ENCODE measurements around the gene NOC2L.

Gene NOC2L

GRCh38 chr1:929712-930632 is 29.1 kb downstream of the NOC2L start:
- DNase-seq (ENCODE audit: low read depth) = no peak

GRCh38 chr1:928825-929661 is 30.0 kb downstream of the NOC2L start:
- no peak for DNase-seq (ENCODE audit: low read depth)

GRCh38 chr1:927748-928147 is 31.3 kb downstream of the NOC2L start:
- no peak for DNase-seq (ENCODE audit: low read depth)

DNA sequence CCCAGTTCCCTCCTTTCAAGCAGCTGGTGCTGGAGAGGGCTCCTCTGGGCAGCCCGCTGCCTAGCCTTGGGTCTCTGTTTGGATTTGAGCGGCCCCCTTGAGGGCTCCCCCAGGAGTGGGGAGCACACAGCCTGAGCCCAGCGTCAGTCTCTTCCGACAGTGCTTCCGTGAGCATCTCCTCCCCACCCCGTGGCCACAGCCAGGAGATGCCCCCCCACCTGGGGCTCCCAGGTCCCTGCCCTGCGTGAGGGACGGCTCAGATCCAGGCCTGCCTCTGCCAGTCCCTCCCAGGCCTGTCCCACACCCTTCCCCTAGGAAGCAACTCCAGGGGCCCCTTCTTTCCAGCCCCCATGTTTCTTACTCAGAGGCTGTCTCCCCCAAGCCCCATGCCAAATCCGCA is 31.8 kb downstream of the NOC2L start:
- DNase-seq (ENCODE audit: low read depth) = no peak

DNA sequence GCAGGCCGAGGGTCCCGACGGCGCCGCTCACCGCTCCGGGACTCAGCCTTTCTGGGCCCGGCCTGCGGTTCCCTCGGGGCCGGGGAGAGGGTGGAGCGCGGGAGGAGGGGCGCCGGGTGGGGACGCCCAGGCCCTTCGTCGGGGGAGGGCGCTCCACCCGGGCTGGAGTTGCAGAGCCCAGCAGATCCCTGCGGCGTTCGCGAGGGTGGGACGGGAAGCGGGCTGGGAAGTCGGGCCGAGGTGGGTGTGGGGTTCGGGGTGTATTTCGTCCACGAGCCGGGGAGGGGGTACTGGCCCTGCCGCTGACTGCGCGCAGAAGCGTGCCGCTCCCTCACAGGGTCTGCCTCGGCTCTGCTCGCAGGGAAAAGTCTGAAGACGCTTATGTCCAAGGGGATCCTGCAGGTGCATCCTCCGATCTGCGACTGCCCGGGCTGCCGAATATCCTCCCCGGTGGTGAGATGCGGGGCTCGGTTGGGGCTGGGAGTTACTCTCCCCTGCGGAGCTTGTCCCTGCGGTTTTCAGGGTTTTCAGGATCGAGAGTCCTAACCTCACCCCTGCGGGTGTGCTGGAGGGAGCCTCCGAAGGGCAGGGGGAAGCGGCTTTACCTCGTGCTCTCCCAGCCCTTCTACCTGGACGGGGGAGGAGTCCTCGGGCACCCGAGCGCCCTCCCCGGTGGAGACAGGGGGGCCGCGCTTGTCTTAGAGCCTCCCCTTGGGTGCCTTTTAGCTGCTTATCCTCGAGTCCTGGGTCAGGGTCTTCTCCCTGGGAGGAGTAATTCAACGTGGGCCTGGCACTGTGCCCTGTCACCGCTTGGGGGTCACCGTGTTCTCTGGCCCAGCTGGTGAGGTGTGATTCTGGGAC is 33.3 kb downstream of the NOC2L start:
- no peak for DNase-seq (ENCODE audit: low read depth)

GRCh38 chr1:924656-925560 is 34.1 kb downstream of the NOC2L start:
- no peak for DNase-seq (ENCODE audit: low read depth)

- DNase-seq (ENCODE audit: low read depth) = no peak
These were observed 34.9 kb downstream of the NOC2L start for GRCh38 chr1:923991-924655.

DNA sequence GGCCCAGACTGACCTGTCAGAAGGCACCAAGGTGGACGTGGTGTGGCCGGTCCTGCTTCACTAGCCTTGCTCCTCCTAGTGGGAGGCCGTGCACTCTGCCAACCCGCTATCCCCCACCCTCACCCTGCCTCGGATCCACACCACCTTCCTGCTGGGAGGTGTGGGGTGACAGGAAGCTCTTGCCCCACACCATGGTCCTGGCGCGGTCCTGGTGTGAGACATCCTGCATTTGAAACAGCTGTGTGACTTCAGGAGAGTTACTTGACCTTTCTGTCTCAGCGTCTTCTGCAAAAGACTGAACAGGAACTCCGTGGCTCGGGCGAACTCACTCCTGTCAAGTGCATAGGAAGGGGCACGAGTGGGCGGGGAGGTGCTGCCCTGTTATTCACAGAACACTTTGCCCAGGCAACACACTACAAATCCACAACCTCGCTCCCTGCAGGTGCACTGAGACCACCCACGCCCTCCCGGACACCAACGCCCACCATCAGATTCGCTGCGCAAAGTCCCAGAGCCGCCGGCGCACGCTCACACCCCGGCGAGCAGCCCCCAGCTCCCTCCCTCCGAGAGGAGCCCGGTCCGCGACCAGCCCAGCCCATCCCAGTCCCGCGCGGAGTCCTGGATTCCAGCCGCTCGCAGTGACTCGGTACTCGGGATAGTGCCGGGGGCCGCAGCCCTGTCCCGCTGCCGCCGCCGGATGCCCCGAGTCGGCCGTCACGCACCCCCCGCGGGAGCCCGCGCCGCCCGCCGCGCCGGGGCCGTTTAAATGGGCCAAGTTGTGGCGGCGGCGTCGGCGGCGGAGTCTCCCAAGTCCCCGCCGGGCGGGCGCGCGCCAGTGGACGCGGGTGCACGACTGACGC is 35.7 kb downstream of the NOC2L start, which contains the start of gene SAMD11:
TSS of gene SAMD11 (plus strand) at position 793 of the 860 bp plus-strand sequence. CDS start 509 bp downstream, outside the sequence.
- DNase-seq (ENCODE audit: low read depth) = peak; percentile 67

DNA sequence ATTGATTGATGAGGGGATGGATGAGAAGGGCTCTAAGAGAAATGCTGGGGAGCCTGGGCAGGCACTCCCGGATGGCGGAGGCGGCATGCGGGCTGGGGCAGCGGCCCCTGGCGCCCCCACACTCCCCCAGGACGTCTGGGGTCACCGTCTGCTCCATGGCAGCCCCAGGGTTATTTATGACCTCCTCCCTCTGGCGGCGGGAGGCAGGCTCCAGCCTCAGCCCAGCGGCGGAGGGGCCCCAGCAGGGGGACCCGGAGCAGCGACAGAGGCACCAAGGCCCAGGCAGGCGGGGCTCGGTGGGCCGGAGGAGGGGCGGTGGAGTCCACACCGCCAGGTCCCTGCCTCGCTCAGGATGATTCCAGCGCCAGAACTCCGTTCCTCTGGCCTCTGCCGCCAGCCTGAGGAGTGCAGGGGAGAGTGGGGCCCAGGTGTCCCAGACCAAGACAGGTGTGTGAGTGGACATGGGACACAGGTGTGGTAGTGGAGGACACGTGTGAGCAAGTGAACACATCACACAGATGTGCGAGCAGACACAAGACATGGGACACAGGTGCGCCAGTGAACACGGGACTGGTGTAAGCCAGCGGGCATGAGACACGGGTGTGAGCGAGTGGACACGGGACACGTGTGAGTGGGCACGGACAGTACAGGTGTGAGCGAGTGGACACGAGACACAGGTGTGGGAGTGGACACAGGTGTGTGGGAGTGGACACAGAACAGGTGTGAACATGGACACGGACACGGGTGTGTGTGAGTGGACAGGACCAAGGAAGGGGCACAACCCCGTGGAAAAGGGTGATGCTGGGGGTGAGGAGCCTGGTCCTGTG is 37.8 kb downstream of the NOC2L start:
- DNase-seq (ENCODE audit: low read depth) = peak; percentile 73

- no peak for DNase-seq (ENCODE audit: low read depth)
These were observed 38.5 kb downstream of the NOC2L start for GRCh38 chr1:920521-920920.

- DNase-seq (ENCODE audit: low read depth) = no peak
These were observed 39.0 kb downstream of the NOC2L start for GRCh38 chr1:920010-920409.

DNA sequence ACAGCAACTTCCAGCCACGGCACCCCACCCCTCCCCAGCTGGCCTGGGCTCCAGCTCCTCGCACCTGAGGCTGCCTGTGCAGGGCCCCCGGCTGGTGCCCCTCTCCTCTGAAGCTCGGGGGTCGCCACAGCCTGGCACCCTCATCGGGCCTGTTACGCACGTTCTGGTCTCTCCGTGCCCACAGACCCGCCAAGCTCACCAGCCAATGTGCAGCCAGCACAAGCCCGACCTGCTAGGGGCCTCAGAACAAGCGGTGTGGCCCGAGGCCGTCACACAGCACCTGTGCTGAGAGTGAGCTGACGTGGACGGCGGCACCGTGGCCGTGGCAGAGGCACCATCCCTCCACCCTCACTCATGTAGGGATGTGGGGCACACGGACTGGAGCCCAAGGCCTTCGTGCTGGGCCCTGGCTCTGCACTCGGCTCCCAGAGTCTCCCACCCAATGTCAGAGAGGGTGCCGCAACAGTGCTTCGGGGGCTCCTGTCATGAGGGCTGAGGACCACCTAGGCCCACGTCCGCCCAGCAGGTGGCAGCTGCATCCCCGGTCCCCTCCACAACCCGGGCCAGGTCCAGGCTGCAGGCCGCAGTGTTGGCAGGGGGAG is 39.7 kb downstream of the NOC2L start:
- no peak for DNase-seq (ENCODE audit: low read depth)

DNA sequence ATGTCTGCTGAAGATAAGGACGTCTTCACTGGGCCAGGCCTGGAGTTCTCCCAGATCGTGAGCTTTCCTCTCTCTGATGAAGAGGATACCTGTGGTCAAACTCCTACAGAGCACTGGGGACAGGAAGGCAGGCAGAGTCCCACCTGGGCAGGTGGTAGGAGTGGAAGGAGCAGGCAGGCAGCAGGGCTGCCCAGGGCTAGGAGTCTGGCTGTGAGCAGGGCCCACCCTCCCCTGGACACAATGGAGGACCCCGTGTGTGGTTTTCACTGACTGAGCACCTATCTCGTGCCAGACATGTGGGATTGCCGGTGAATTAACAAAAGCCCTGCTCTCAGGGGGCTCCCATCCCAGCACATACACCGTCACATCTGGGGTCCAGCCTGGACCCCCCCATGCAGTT is 40.2 kb downstream of the NOC2L start:
- no peak for DNase-seq (ENCODE audit: low read depth)

GRCh38 chr1:918353-918752 is 40.7 kb downstream of the NOC2L start:
- DNase-seq (ENCODE audit: low read depth) = no peak

DNA sequence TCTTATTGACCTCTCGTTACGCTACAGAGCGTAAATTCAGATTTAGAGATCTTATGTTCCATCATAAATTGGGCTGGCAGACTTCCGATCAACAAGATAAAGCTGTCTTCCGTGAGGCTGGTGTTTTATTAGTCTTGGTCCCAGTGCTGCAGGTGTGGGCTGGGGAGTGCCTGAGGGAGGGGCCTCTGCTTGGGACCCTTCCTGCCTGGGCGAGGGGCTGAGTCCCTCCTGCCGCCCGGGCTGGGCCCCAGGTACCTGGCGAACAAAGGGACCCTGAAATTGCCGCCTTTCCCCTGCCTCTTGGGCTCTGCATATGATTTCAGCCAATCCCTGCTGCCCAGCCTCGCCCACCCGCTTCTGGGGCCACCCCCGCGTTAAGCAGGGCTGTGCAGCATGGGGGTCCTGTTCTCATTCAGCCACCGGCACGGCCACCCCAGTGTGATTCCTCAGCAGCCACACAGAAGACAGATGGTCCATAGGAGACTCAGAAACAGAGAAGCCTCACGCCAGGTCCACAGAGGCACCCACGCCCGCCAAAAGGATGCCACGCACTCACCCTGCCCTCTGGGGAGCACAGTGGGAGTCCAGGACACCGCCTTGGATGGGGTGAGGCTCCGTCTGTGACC is 41.5 kb downstream of the NOC2L start:
- DNase-seq (ENCODE audit: low read depth) = no peak

DNA sequence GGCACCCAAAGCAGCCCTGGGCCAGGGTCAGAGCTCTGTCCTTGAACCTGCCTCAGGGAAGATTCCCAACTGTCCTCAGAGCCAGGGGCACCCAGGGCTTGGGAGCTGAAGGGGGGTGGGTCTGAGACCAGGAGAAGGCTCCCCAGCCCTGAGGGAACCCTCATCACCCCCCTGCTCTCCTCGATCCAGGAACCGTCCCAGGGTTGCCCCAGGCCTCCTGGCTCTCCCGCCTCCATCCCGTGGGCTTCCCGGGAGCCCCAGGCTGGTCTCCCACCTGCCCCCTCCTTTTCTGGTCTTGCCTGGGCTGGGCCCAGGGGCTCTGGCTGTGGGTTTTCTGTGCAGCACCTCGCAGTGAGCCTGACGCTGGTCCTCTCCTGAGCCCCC is 42.0 kb downstream of the NOC2L start:
- DNase-seq (ENCODE audit: low read depth) = no peak

Data from amniotic epithelial cell (primary cell).